ENCODE data around the gene GFAP.

The GFAP gene

DNA sequence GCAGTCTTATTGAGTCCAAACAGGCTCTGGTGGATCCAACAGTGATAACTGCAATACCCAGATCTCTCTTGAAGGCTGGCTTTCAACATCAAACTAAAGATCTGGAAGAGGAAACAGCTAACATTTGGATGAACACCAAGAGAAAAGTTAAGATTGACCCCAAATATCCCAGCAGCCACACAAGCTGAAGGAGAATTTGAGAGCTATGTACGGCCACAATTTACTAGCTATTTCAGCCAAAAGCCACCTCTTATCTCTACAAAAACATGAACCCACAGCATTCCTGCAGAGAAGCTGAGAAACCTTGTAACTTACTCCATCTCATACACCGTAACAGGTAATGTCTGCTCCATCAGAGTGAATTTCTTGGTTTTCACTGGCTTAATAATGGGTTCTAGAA lies 30.4 kb downstream of the GFAP start (continued):
- TF ChIP-seq, protein P1, sequence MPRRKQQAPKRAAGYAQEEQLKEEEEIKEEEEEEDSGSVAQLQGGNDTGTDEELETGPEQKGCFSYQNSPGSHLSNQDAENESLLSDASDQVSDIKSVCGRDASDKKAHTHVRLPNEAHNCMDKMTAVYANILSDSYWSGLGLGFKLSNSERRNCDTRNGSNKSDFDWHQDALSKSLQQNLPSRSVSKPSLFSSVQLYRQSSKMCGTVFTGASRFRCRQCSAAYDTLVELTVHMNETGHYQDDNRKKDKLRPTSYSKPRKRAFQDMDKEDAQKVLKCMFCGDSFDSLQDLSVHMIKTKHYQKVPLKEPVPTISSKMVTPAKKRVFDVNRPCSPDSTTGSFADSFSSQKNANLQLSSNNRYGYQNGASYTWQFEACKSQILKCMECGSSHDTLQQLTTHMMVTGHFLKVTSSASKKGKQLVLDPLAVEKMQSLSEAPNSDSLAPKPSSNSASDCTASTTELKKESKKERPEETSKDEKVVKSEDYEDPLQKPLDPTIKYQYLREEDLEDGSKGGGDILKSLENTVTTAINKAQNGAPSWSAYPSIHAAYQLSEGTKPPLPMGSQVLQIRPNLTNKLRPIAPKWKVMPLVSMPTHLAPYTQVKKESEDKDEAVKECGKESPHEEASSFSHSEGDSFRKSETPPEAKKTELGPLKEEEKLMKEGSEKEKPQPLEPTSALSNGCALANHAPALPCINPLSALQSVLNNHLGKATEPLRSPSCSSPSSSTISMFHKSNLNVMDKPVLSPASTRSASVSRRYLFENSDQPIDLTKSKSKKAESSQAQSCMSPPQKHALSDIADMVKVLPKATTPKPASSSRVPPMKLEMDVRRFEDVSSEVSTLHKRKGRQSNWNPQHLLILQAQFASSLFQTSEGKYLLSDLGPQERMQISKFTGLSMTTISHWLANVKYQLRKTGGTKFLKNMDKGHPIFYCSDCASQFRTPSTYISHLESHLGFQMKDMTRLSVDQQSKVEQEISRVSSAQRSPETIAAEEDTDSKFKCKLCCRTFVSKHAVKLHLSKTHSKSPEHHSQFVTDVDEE (CRISPR knock-in tag; IDR thresholded peaks at IDR 0.05): no peak
- TF ChIP-seq ZNF70 (CRISPR knock-in tag; IDR thresholded peaks at IDR 0.05): no peak
- no peak for TF ChIP-seq POU6F1 (CRISPR knock-in tag; IDR thresholded peaks at IDR 0.05; ENCODE audit: borderline replicate concordance, low read depth)
- no peak for TF ChIP-seq ARNTL (CRISPR knock-in tag; IDR thresholded peaks at IDR 0.05; ENCODE audit: borderline replicate concordance, low read depth)
- no peak for TF ChIP-seq PPARA (CRISPR knock-in tag; IDR thresholded peaks at IDR 0.05; ENCODE audit: borderline replicate concordance)
- TF ChIP-seq ZC3H10 (CRISPR knock-in tag; IDR thresholded peaks at IDR 0.05): no peak
- no peak for TF ChIP-seq GLIS3 (CRISPR knock-in tag; IDR thresholded peaks at IDR 0.05)

DNA sequence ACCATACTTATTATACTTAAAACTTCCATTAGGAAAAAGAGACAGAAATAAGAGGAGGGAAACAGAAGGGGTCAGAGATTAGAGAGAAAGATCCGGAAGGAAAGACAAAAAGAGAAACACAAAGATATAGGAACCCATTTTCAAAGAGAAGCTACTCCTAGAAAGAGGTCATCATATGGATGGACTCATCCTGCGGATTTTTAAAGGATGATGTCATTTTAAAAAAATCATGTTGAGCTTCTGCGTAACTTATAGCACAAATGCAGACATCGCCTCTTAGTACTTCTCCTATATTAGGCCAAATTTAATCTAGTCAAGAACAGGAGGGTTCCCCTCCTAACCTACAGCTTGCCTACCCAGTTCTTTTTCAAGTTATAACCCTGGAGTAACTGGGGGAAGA lies 34.2 kb downstream of the GFAP start:
- no peak for ATAC-seq
- TF ChIP-seq, protein P2, sequence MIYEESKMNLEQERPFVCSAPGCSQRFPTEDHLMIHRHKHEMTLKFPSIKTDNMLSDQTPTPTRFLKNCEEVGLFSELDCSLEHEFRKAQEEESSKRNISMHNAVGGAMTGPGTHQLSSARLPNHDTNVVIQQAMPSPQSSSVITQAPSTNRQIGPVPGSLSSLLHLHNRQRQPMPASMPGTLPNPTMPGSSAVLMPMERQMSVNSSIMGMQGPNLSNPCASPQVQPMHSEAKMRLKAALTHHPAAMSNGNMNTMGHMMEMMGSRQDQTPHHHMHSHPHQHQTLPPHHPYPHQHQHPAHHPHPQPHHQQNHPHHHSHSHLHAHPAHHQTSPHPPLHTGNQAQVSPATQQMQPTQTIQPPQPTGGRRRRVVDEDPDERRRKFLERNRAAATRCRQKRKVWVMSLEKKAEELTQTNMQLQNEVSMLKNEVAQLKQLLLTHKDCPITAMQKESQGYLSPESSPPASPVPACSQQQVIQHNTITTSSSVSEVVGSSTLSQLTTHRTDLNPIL (CRISPR knock-in tag; IDR thresholded peaks at IDR 0.05; ENCODE audit: low read depth): no peak
- TF ChIP-seq SNAI2 (CRISPR knock-in tag; IDR thresholded peaks at IDR 0.05) (no peak), ARNTL (CRISPR knock-in tag; IDR thresholded peaks at IDR 0.05; ENCODE audit: borderline replicate concordance, low read depth) (no peak), ZC3H10 (CRISPR knock-in tag; IDR thresholded peaks at IDR 0.05) (no peak), ZFP30 (CRISPR knock-in tag; IDR thresholded peaks at IDR 0.05) (no peak), POU6F1 (CRISPR knock-in tag; IDR thresholded peaks at IDR 0.05; ENCODE audit: borderline replicate concordance, low read depth) (no peak), PPARA (CRISPR knock-in tag; IDR thresholded peaks at IDR 0.05; ENCODE audit: borderline replicate concordance) (no peak), TOX (CRISPR knock-in tag; IDR thresholded peaks at IDR 0.05; ENCODE audit: borderline replicate concordance) (no peak), GLIS3 (CRISPR knock-in tag; IDR thresholded peaks at IDR 0.05) (no peak), CSDC2 (CRISPR knock-in tag; IDR thresholded peaks at IDR 0.05) (no peak)
- TF ChIP-seq, protein P3, sequence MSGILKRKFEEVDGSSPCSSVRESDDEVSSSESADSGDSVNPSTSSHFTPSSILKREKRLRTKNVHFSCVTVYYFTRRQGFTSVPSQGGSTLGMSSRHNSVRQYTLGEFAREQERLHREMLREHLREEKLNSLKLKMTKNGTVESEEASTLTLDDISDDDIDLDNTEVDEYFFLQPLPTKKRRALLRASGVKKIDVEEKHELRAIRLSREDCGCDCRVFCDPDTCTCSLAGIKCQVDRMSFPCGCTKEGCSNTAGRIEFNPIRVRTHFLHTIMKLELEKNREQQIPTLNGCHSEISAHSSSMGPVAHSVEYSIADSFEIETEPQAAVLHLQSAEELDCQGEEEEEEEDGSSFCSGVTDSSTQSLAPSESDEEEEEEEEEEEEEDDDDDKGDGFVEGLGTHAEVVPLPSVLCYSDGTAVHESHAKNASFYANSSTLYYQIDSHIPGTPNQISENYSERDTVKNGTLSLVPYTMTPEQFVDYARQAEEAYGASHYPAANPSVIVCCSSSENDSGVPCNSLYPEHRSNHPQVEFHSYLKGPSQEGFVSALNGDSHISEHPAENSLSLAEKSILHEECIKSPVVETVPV (CRISPR knock-in tag; IDR thresholded peaks at IDR 0.05): no peak

DNA sequence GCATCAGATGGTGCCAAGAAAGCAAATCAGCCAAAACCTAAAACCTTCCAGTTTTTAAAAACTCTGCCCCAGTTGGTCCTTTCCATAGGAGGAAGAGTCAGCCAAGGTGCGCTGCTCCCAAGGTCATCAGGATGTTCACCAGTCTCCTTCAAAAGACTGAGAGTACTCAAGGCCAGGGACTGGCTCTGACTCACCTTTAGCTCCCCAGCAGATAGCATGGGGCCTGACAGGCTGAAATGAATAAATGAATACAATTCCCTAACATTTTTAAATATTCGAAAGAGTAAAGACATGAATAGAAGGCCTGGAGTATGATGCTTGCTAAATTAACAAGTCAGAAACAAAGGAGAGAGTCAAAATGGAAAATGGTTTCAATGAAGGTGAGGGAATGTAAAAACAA lies 35.2 kb downstream of the GFAP start:
- TF ChIP-seq TOX (CRISPR knock-in tag; IDR thresholded peaks at IDR 0.05; ENCODE audit: borderline replicate concordance) (no peak), ZFP3 (CRISPR knock-in tag; IDR thresholded peaks at IDR 0.05) (no peak), ZC3H10 (CRISPR knock-in tag; IDR thresholded peaks at IDR 0.05) (no peak), ARNTL (CRISPR knock-in tag; IDR thresholded peaks at IDR 0.05; ENCODE audit: borderline replicate concordance, low read depth) (no peak), ZNF70 (CRISPR knock-in tag; IDR thresholded peaks at IDR 0.05) (no peak), PPARA (CRISPR knock-in tag; IDR thresholded peaks at IDR 0.05; ENCODE audit: borderline replicate concordance) (no peak), BACH2 (CRISPR knock-in tag; IDR thresholded peaks at IDR 0.05; ENCODE audit: borderline replicate concordance) (no peak), TCF4 (CRISPR knock-in tag; IDR thresholded peaks at IDR 0.05; ENCODE audit: borderline replicate concordance) (no peak), ESRRG (CRISPR knock-in tag; IDR thresholded peaks at IDR 0.05) (no peak), SNAI2 (CRISPR knock-in tag; IDR thresholded peaks at IDR 0.05) (no peak), POU6F1 (CRISPR knock-in tag; IDR thresholded peaks at IDR 0.05; ENCODE audit: borderline replicate concordance, low read depth) (no peak), OSR1 (CRISPR knock-in tag; IDR thresholded peaks at IDR 0.05) (no peak), ZNF8 (CRISPR knock-in tag; IDR thresholded peaks at IDR 0.05) (no peak), RARB (CRISPR knock-in tag; IDR thresholded peaks at IDR 0.05) (no peak), GLIS3 (CRISPR knock-in tag; IDR thresholded peaks at IDR 0.05) (no peak), ZNF565 (CRISPR knock-in tag; conservative IDR thresholded peaks at IDR 0.05; ENCODE audit: low read depth) (no peak), ISL1 (CRISPR knock-in tag; IDR thresholded peaks at IDR 0.05) (no peak)
- TF ChIP-seq, protein P3 (CRISPR knock-in tag; IDR thresholded peaks at IDR 0.05): no peak
- TF ChIP-seq, protein P4, sequence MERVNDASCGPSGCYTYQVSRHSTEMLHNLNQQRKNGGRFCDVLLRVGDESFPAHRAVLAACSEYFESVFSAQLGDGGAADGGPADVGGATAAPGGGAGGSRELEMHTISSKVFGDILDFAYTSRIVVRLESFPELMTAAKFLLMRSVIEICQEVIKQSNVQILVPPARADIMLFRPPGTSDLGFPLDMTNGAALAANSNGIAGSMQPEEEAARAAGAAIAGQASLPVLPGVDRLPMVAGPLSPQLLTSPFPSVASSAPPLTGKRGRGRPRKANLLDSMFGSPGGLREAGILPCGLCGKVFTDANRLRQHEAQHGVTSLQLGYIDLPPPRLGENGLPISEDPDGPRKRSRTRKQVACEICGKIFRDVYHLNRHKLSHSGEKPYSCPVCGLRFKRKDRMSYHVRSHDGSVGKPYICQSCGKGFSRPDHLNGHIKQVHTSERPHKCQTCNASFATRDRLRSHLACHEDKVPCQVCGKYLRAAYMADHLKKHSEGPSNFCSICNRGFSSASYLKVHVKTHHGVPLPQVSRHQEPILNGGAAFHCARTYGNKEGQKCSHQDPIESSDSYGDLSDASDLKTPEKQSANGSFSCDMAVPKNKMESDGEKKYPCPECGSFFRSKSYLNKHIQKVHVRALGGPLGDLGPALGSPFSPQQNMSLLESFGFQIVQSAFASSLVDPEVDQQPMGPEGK (CRISPR knock-in tag; IDR thresholded peaks at IDR 0.05; ENCODE audit: borderline replicate concordance): no peak
- no peak for ATAC-seq
